HL-60 (cell line): Measurements from ENCODE around the gene NLGN3.

Source experiments
- CTCF ChIP-seq: IDR thresholded peaks from one replicate; pipeline ENCODE4 v1.5.1; 2011; ENCODE audit warnings: low read length, control low read depth, inconsistent platforms; ENCODE audit not compliant: insufficient read depth
- POLR2AphosphoS5 ChIP-seq: IDR thresholded peaks from 2 replicates; pipeline ENCODE4 v1.6.1; 2012; ENCODE audit warnings: low read depth
- SPI1 ChIP-seq: IDR thresholded peaks from 2 replicates; pipeline ENCODE4 v1.6.1; 2012; ENCODE audit warnings: low read depth, mild to moderate bottlenecking, borderline replicate concordance

GRCh38 chrX:71184092-71184491 lies 39.5 kb downstream of the NLGN3 start:
- no peak for TF ChIP-seq CTCF
- no peak for TF ChIP-seq POLR2AphosphoS5
- no peak for TF ChIP-seq SPI1
